H1 (cell line): ENCODE results near the gene KCNJ10. TPM values are rescaled to one million over a fixed set of nuclear protein-coding genes. Genes with fewer than 3 reads are reported as not detected.

Experiments used
- CTCF ChIA-PET: fragments of 300-600 bp; sonication (Branson Sonifier 250); formaldehyde crosslinking; loops from one replicate; lab custom pipeline; 2021; ENCODE audit not compliant: partially characterized antibody; lab: Charles Lee
- POLR2A ChIA-PET: fragments of 300-600 bp; sonication (Branson Sonifier 250); formaldehyde crosslinking; loops from one replicate; lab custom pipeline; 2021; ENCODE audit warnings: inconsistent platforms; ENCODE audit not compliant: partially characterized antibody; lab: Charles Lee
- DNase-seq, 2 experiments: peaks; one replicate each; pipeline versions ENCODE4 v3.0.0 to v3.0.0-alpha.2; 2010 to 2022; ENCODE audit warnings: low spot score in 2 of 2, low read depth in 1 of 2, mixed read lengths in 1 of 2
- FAIRE-seq: peaks from 2 replicates; lab custom pipeline; 2011; peaks lifted over from hg19 to GRCh38; lab: Jason Lieb, UNC
- H2AFZ ChIP-seq: 2 replicates; pipeline ENCODE4 v1.8.1; 2012; ENCODE audit warnings: low read length, inconsistent platforms
- H2AK5ac ChIP-seq: 2 replicates; pipeline ENCODE4 v1.6.1; 2013; ENCODE audit warnings: low read depth, low read length
- H2BK120ac ChIP-seq: replicated peaks from 2 replicates; pipeline ENCODE3; 2013; ENCODE audit warnings: low read depth, low read length, inconsistent platforms
- H2BK12ac ChIP-seq: 2 replicates; pipeline ENCODE4 v1.6.1; 2013; ENCODE audit warnings: low read depth, low read length
- H2BK15ac ChIP-seq: 2 replicates; pipeline ENCODE4 v1.6.1; 2013; ENCODE audit warnings: low read length
- H2BK20ac ChIP-seq: 2 replicates; pipeline ENCODE4 v1.6.1; 2013; ENCODE audit warnings: low read length
- H2BK5ac ChIP-seq: 2 replicates; pipeline ENCODE4 v1.6.1; 2013; ENCODE audit warnings: low read depth, low read length
- H3K14ac ChIP-seq: 2 replicates; pipeline ENCODE4 v1.6.1; 2013; ENCODE audit warnings: inconsistent platforms; ENCODE audit not compliant: insufficient read length
- H3K18ac ChIP-seq: 2 replicates; pipeline ENCODE4 v1.6.1; 2013; ENCODE audit warnings: low read length; ENCODE audit errors: extremely low read depth
- H3K23ac ChIP-seq: 2 replicates; pipeline ENCODE4 v1.6.1; 2013; ENCODE audit warnings: inconsistent platforms; ENCODE audit not compliant: insufficient read length
- H3K23me2 ChIP-seq: 2 replicates; pipeline ENCODE4 v1.6.1; 2013; ENCODE audit warnings: low read depth, low read length
- H3K27ac ChIP-seq: 2 replicates; pipeline ENCODE4 v1.6.1; 2011; ENCODE audit warnings: low read depth, low read length, inconsistent platforms
- H3K27me3 ChIP-seq, 4 experiments: replicated peaks in 1 of 4; 1 replicate in 1 of 4; 2 replicates in 3 of 4; pipeline versions ENCODE4 v1.6.1 to v1.8.1; 2011 to 2013; ENCODE audit warnings: low read length in 3 of 4, mild to moderate bottlenecking in 3 of 4, inconsistent platforms in 2 of 4, mixed read lengths in 2 of 4, moderate library complexity in 1 of 4; ENCODE audit not compliant: control insufficient read depth in 3 of 4, insufficient read depth in 3 of 4; ENCODE audit errors: extremely low read depth in 1 of 4
- H3K36me3 ChIP-seq, 4 experiments: 2 replicates each; pipeline versions ENCODE4 v1.6.1 to v1.8.1; 2011 to 2013; ENCODE audit warnings: mild to moderate bottlenecking in 4 of 4, low read length in 3 of 4, moderate library complexity in 2 of 4, control low read depth in 1 of 4, inconsistent platforms in 1 of 4; ENCODE audit not compliant: insufficient read depth in 4 of 4, control insufficient read depth in 2 of 4
- H3K4ac ChIP-seq: replicated peaks from 2 replicates; pipeline ENCODE3; 2013; ENCODE audit warnings: low read length, low read depth, mixed read lengths, inconsistent platforms; ENCODE audit not compliant: insufficient read length
- H3K4me1 ChIP-seq, 4 experiments: replicated peaks in 1 of 4; 1 replicate in 1 of 4; 2 replicates in 3 of 4; pipeline versions ENCODE4 v1.6.1 to v1.8.1; 2011 to 2013; ENCODE audit warnings: low read length in 3 of 4, inconsistent platforms in 2 of 4, mixed read lengths in 1 of 4; ENCODE audit not compliant: insufficient read depth in 4 of 4, control insufficient read depth in 3 of 4
- H3K4me2 ChIP-seq, 2 experiments: 2 replicates each; pipeline versions ENCODE4 v1.6.1 to v1.8.1; 2011 to 2013; ENCODE audit warnings: low read depth in 2 of 2, low read length in 2 of 2, control low read depth in 1 of 2, inconsistent platforms in 1 of 2, mild to moderate bottlenecking in 1 of 2; ENCODE audit not compliant: insufficient read depth in 1 of 2
- H3K4me3 ChIP-seq, 4 experiments: fragments of 200-600, 300-600 bp in 1 of 4; sonication (generic), shearing (Covaris generic), sonication (Bioruptor Twin) in 1 of 4; 2 replicates each; pipeline versions ENCODE4 v1.5.1 to v1.8.1; 2011 to 2016; ENCODE audit warnings: low read length in 4 of 4, low read depth in 3 of 4, control low read depth in 2 of 4, inconsistent platforms in 2 of 4, mild to moderate bottlenecking in 2 of 4, mixed read lengths in 1 of 4, moderate library complexity in 1 of 4; ENCODE audit not compliant: insufficient read depth in 2 of 4; ENCODE audit errors: extremely low read depth in 1 of 4
- H3K56ac ChIP-seq: replicated peaks from 2 replicates; pipeline ENCODE3; 2013; ENCODE audit warnings: low read depth, mild to moderate bottlenecking, mixed read lengths, low read length, inconsistent platforms; ENCODE audit not compliant: insufficient read length
- H3K79me1 ChIP-seq: 2 replicates; pipeline ENCODE4 v1.6.1; 2013; ENCODE audit warnings: low read depth, low read length, control low read depth
- H3K79me2 ChIP-seq, 2 experiments: 2 replicates each; pipeline versions ENCODE4 v1.6.1 to v1.8.1; 2012 to 2013; ENCODE audit warnings: low read length in 2 of 2, mild to moderate bottlenecking in 2 of 2, inconsistent platforms in 1 of 2; ENCODE audit not compliant: insufficient read depth in 2 of 2, control insufficient read depth in 1 of 2
- H3K9ac ChIP-seq, 4 experiments: replicated peaks in 1 of 4; 1 replicate in 1 of 4; 2 replicates in 3 of 4; pipeline versions ENCODE4 v1.6.1 to v1.8.1; 2011 to 2013; ENCODE audit warnings: low read depth in 3 of 4, low read length in 3 of 4, control low read depth in 2 of 4, mild to moderate bottlenecking in 2 of 4, moderate library complexity in 2 of 4, inconsistent platforms in 1 of 4; ENCODE audit errors: extremely low read depth in 1 of 4
- H3K9me3 ChIP-seq, 2 experiments: 2 replicates each; pipeline versions ENCODE4 v1.6.1 to v1.8.1; 2012 to 2013; ENCODE audit warnings: mild to moderate bottlenecking in 2 of 2, moderate library complexity in 2 of 2, control low read depth in 1 of 2, inconsistent platforms in 1 of 2, low read depth in 1 of 2, low read length in 1 of 2, mixed read lengths in 1 of 2; ENCODE audit not compliant: insufficient read depth in 2 of 2
- H4K20me1 ChIP-seq, 2 experiments: replicated peaks in 1 of 2; 2 replicates each; pipeline versions ENCODE3 to v1.8.1; 2011 to 2013; ENCODE audit warnings: inconsistent platforms in 2 of 2, low read length in 2 of 2, mild to moderate bottlenecking in 1 of 2; ENCODE audit not compliant: insufficient read depth in 2 of 2, control insufficient read depth in 1 of 2
- H4K5ac ChIP-seq: 2 replicates; pipeline ENCODE4 v1.6.1; 2013; ENCODE audit warnings: low read length, low read depth, mixed read lengths, inconsistent platforms; ENCODE audit not compliant: insufficient read length
- H4K8ac ChIP-seq: 2 replicates; pipeline ENCODE4 v1.8.0; 2013; ENCODE audit warnings: mild to moderate bottlenecking, moderate library complexity, low read length, inconsistent platforms; ENCODE audit not compliant: insufficient read depth; ENCODE audit errors: extremely low read depth
- H4K91ac ChIP-seq: replicated peaks from 2 replicates; pipeline ENCODE3; 2013; ENCODE audit warnings: low read length, mixed read lengths, inconsistent platforms; ENCODE audit not compliant: insufficient read length
- ATF2 ChIP-seq: IDR thresholded peaks from 2 replicates; pipeline ENCODE4 v1.6.1; 2012; ENCODE audit warnings: low read length, inconsistent platforms
- ATF3 ChIP-seq: IDR thresholded peaks from 2 replicates; pipeline ENCODE4 v1.6.1; 2011; ENCODE audit warnings: low read depth, mild to moderate bottlenecking, low read length; ENCODE audit not compliant: insufficient read depth
- CHD2 ChIP-seq: IDR thresholded peaks from 2 replicates; pipeline ENCODE4 v1.6.1; 2012; ENCODE audit warnings: low read length, improper control_type of control experiment
- MAFK ChIP-seq: IDR thresholded peaks from 2 replicates; pipeline ENCODE4 v1.6.1; 2012; ENCODE audit warnings: low read depth, mild to moderate bottlenecking, improper control_type of control experiment, low read length
- PHF8 ChIP-seq: fragments of 200-600 bp; sonication (generic); conservative IDR thresholded peaks from 2 replicates; pipeline ENCODE4 v1.7.1; 2012; ENCODE audit warnings: low read depth, mild to moderate bottlenecking, inconsistent platforms, low read length, moderate library complexity
- TAF1 ChIP-seq: IDR thresholded peaks from 2 replicates; pipeline ENCODE4 v1.6.1; 2011; ENCODE audit warnings: mild to moderate bottlenecking, low read depth, low read length
- TCF12 ChIP-seq: IDR thresholded peaks from 2 replicates; pipeline ENCODE4 v1.6.1; 2011; ENCODE audit warnings: low read depth, mild to moderate bottlenecking, low read length
- USF2 ChIP-seq: IDR thresholded peaks from 2 replicates; pipeline ENCODE4 v1.6.1; 2011; ENCODE audit warnings: low read length, improper control_type of control experiment
- YY1 ChIP-seq: IDR thresholded peaks from 2 replicates; pipeline ENCODE4 v1.6.1; 2011; ENCODE audit warnings: low read depth, mild to moderate bottlenecking, low read length
- WGBS, 2 experiments: shearing (Covaris generic) in 1 of 2; methylation state at CpG; one replicate each; pipeline versions ENCODE4 v1.1.6 to v1.1.7; 2013 to 2015; ENCODE audit warnings: low lambda C conversion rate in 2 of 2, mixed read lengths in 2 of 2, inconsistent platforms in 1 of 2, low coverage in 1 of 2, missing lambda C conversion rate in 1 of 2; ENCODE audit not compliant: insufficient replicate concordance in 2 of 2, insufficient coverage in 1 of 2, insufficient read length in 1 of 2; ENCODE audit errors: extremely low coverage in 1 of 2, missing lambda C conversion rate in 1 of 2; 5-methylcytosine and 5-hydroxymethylcytosine counted together
- polyA plus RNA-seq, 7 experiments: library from polyadenylated mRNA; depleted of rRNA in 3 of 7; stranded (reverse) in 5 of 7; unstranded in 2 of 7; fragments of >200 nt in 5 of 7; fragments of 200-250 nt in 2 of 7; gene quantifications; 1 replicate in 5 of 7; 2 replicates in 1 of 7; 4 replicates in 1 of 7; pipeline versions ENCODE4 v1.2.1 to v1.2.3, GENCODE V29; 2011 to 2013; ENCODE audit warnings: missing spikeins in 2 of 7, mixed read lengths in 2 of 7
- total RNA-seq: library from RNA; stranded (reverse); fragmentation: NEBNext Ultra II Directional; extraction: Animal tissue kit (Norgen Biotek cat#: 25700); gene quantifications from 2 replicates; pipeline ENCODE4 v1.2.1, GENCODE V29; 2021

KCNJ10 gene
- total and polyA plus RNA-seq, 2 of the 8 experiments (the other 6 are each of a cell fraction or from before 2014, with no cell fraction given): 1.7 to 2.4 TPM

- DNase-seq (no peak), FAIRE-seq (no peak)
- no peaks in the 10 kb centered on the region for H3K23me2 ChIP-seq
- POLR2A ChIA-PET: interaction anchor here (0.7 to 1.0 kb wide), 2 partner anchors 8 to 50 kb away, joined by 4 to 7 read pairs; no protein-coding TSS in a partner anchor
- H3K79me1 ChIP-seq: no peaks in the 10 kb centered on the region
- no peak overlapping the region for H2AK5ac ChIP-seq
- no peak overlapping the region for H2BK15ac ChIP-seq
- no peak overlapping the region for H4K8ac ChIP-seq
- no peak overlapping the region for H4K91ac ChIP-seq
- no peak overlapping the region for H2BK5ac ChIP-seq
- H3K9me3 ChIP-seq: no peaks in the 10 kb centered on the region
- no peaks in the 10 kb centered on the region for H4K20me1 ChIP-seq
- H2BK12ac ChIP-seq: no peak overlapping the region
- H3K27me3 ChIP-seq: no peaks in the 10 kb centered on the region
- no peak overlapping the region for H4K5ac ChIP-seq
- no peak overlapping the region for H2AFZ ChIP-seq
- no peaks in the 10 kb centered on the region; a peak in 1 of 7 replicates for H3K4me1 ChIP-seq
- H3K4me2 ChIP-seq: no peak overlapping the region
- no peak overlapping the region for H3K18ac ChIP-seq
- H3K36me3 ChIP-seq: no peaks in the 10 kb centered on the region; a peak in 1 of 8 replicates
- H3K27ac ChIP-seq: no peak overlapping the region
- no peak overlapping the region for H3K4me3 ChIP-seq
- no peak overlapping the region for H3K23ac ChIP-seq
- CTCF ChIA-PET: interaction anchor here (11.8 kb wide), 1 partner anchor 18 kb away, joined by 129 read pairs; no protein-coding TSS in a partner anchor
- H3K56ac ChIP-seq: no peak overlapping the region
- peaks cover 0 to 4% of the 10 kb centered on the region in 2 experiments; a peak in 2 of 4 replicates for H3K79me2 ChIP-seq
- H2BK20ac ChIP-seq: no peak overlapping the region
- no peak overlapping the region for H2BK120ac ChIP-seq
- 89% methylated on average over 2 of the region's 2 CpGs; no CpG with 5 or more reads in 1 of the 2 experiments for WGBS, 2 experiments
- H3K14ac ChIP-seq: no peak overlapping the region
- H3K4ac ChIP-seq: no peak overlapping the region
- H3K9ac ChIP-seq: no peak overlapping the region
- TF ChIP-seq USF2 (no peak), ATF2 (no peak), TCF12 (no peak), ATF3 (no peak), CHD2 (no peak), MAFK (no peak), TAF1 (no peak), PHF8 (no peak), YY1 (no peak)
Observed at GRCh38 chr1:160024195-160024905, 45.6 kb downstream of the KCNJ10 start.
